ENCODE data around the gene IL31. TPM values are rescaled to one million over a fixed set of nuclear protein-coding genes. Genes with fewer than 3 reads are reported as not detected.

The IL31 gene
- total and polyA plus RNA-seq, 8 donors = not detected

DNA sequence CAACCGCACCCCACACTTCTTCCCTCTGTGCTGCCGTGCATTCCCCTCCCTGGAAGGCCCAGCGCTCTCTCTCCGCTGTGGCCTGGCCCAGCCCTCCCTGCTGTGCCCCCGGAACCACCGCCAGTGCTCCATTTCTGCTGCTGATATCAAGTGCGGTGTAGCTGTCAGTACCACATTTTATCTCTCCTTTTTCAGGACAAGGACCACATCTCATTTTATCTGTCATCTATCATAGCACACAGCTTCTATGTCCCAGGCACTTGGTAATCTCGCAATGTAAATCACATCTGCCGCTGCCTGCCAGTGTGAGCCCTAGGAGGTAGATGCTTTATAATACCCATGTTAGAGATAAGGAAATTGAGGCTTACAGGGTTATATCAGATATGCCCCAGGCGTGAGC, 18.3 kb downstream of the IL31 start:
- Histone ChIP-seq H3K36me3 (no peaks in the 10 kb centered on the region), H3K9me3 (no peaks in the 10 kb centered on the region), H3K4me3 (no peak overlapping the region), H3K4me1 (no peaks in the 10 kb centered on the region), H3K27me3 (no peaks in the 10 kb centered on the region), H3K27ac (no peak overlapping the region)
- DNase-seq (no peak), ATAC-seq (no peak)
- TF ChIP-seq, protein P1, sequence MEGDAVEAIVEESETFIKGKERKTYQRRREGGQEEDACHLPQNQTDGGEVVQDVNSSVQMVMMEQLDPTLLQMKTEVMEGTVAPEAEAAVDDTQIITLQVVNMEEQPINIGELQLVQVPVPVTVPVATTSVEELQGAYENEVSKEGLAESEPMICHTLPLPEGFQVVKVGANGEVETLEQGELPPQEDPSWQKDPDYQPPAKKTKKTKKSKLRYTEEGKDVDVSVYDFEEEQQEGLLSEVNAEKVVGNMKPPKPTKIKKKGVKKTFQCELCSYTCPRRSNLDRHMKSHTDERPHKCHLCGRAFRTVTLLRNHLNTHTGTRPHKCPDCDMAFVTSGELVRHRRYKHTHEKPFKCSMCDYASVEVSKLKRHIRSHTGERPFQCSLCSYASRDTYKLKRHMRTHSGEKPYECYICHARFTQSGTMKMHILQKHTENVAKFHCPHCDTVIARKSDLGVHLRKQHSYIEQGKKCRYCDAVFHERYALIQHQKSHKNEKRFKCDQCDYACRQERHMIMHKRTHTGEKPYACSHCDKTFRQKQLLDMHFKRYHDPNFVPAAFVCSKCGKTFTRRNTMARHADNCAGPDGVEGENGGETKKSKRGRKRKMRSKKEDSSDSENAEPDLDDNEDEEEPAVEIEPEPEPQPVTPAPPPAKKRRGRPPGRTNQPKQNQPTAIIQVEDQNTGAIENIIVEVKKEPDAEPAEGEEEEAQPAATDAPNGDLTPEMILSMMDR (IDR thresholded peaks at IDR 0.05) = no peak
- intact Hi-C loops (cut with DNase I) = no loop called here

DNA sequence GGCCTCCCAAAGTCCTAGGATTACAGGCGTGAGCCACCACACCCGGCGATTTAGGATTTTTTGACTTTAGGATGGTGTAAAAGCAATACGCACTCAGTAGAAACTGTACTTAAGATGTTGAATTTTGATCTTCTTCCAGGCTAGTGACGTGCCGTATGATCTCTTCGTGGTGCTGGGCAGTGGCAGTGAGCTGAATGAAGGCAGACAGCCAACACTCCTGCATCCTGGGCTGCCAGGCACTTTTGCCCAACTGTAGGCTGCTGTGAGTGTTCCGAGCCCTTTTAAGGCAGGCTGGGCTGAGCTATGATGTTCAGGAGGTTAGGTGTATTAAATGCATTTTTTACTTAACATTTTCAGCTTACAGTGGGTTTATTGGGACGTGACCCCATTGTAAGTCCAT, 21.3 kb downstream of the IL31 start:
- intact Hi-C loops (cut with DNase I) = no loop called here
- H3K27ac ChIP-seq = no peak overlapping the region
- H3K4me3 ChIP-seq = no peak overlapping the region
- TF ChIP-seq, protein P1 (IDR thresholded peaks at IDR 0.05) = no peak
- H3K4me1 ChIP-seq = no peaks in the 10 kb centered on the region
- no peaks in the 10 kb centered on the region for H3K36me3 ChIP-seq
- no peaks in the 10 kb centered on the region for H3K9me3 ChIP-seq
- H3K27me3 ChIP-seq = no peaks in the 10 kb centered on the region
- no peak for DNase-seq
- no peak for ATAC-seq

DNA sequence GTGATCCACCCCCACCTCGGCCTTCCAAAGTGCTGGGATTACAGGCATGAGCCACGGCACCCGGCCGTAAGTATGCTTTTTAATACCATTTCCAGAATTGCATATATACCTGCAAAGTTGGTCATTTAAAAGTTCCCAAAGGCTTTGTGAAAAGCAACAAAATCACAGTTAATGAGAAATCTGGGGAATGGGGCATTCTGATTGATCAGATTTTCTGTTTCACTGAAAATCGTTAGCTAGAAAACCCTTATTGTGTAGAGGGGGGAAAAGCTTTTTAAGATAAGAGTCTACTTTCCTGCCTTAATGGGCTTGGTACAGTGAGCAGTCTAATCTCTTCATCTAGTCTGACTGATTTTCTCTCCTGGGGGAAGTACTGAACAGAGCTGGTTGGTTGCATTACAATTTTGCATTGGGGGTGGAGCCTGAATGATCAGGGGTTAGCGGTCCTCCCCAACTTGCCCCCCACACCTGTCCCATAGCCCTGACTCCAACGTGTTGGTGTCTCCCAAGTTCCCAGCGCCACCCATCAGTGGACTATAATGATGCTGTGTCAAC, 23.8 kb downstream of the IL31 start:
- ATAC-seq = no peak
- Histone ChIP-seq H3K4me1 (no peaks in the 10 kb centered on the region), H3K27me3 (no peaks in the 10 kb centered on the region), H3K36me3 (no peaks in the 10 kb centered on the region), H3K27ac (no peak overlapping the region), H3K4me3 (no peak overlapping the region), H3K9me3 (no peaks in the 10 kb centered on the region)
- DNase-seq = no peak
- TF ChIP-seq, protein P1 (IDR thresholded peaks at IDR 0.05) = no peak
- intact Hi-C loops (cut with DNase I) = no loop called here

DNA sequence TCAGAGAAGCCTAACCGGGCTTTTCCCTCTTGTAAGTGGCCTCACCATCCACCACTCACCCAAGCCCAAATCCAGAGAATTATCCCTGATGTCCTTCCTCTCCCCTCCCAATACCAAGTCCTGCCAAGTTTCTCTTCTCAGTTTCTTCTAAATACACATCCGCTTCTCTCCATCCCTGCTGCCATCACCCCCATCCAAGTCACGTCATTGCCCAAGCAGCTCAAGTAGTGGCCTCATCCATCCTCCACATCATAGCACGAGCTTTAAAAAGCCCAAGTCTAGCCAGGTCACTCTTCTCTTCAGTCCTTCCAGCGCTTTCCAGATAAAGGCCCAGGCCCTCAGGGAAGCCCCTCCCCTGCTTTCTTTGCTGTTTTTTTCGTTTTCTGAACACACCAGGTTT, 25.4 kb downstream of the IL31 start:
- H3K4me3 ChIP-seq = no peak overlapping the region
- DNase-seq (peak in 2 of 4 donors; percentile 17 to 56), ATAC-seq (no peak)
- H3K27ac ChIP-seq = no peak overlapping the region
- H3K9me3 ChIP-seq = no peaks in the 10 kb centered on the region
- TF ChIP-seq, protein P1 (IDR thresholded peaks at IDR 0.05) = no peak
- H3K27me3 ChIP-seq = no peaks in the 10 kb centered on the region
- peaks cover 0 to 14% of the 10 kb centered on the region in 2 donors for H3K36me3 ChIP-seq
- intact Hi-C loops (cut with DNase I) = no loop called here
- no peaks in the 10 kb centered on the region for H3K4me1 ChIP-seq

DNA sequence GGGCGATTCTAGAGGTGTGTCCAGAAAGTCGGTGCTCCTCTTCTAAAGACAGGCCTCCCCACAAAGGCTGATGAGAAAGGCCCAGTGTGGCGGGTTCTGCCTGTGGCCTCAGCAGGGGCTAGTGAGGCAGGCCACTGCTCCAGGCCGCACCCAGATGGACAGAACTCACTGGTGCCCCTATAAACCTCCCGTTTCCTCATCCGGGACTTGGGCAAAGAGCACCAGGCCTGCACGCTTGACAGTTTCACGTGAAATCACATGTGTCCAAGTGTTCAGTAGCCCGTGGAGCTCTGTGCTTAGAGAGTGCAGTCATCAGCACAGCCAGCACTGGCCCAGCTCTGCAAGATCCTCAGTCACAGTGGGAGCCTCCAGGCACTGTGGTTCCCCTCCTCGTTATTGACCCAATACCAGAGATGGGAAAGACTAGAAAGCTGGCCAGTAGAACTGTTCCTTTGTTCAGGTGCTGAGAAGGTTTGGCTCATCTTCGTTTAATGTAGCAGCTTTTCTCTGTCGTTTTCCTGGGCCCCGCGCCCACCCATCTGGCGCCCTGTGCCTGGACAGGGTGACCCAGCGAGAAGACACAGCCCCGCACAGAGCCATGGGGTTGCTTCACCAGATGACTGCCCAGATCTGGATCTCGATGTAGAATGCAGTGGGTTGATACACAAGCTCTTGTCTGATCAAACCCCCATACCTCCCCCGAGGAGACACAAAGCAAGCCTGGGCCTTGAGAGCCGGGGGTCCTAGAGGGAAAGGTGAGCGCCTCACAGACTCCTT, 26.3 kb downstream of the IL31 start:
- Histone ChIP-seq H3K36me3 (peaks cover 0 to 24% of the 10 kb centered on the region in 2 donors), H3K4me1 (no peaks in the 10 kb centered on the region), H3K9me3 (no peaks in the 10 kb centered on the region), H3K27me3 (no peaks in the 10 kb centered on the region), H3K4me3 (no peak overlapping the region), H3K27ac (no peak overlapping the region)
- DNase-seq = no peak
- TF ChIP-seq, protein P1 (IDR thresholded peaks at IDR 0.05) = no peak
- no peak for ATAC-seq
- intact Hi-C loops (cut with DNase I) = no loop called here

All from left lung (tissue), 10 donors.